HepG2 (cell line): ENCODE data around the gene TEAD3. TPM values are rescaled to one million over a fixed set of nuclear protein-coding genes. Genes with fewer than 3 reads are reported as not detected.

Source experiments
- ARNT2 ChIP-seq: sonication (generic); formaldehyde crosslinking; IDR thresholded peaks from 2 replicates; pipeline ENCODE4 v1.8.0; 2022; ENCODE audit warnings: mild to moderate bottlenecking, low read depth, missing genetic modification reagents, moderate library complexity
- CENPT ChIP-seq: sonication (generic); formaldehyde crosslinking; IDR thresholded peaks from 2 replicates; pipeline ENCODE4 v1.8.0; 2022; ENCODE audit warnings: low read depth, mild to moderate bottlenecking, moderate library complexity, missing genetic modification reagents
- ELF3 ChIP-seq: IDR thresholded peaks from 2 replicates; pipeline ENCODE4 v1.6.1; 2016; ENCODE audit warnings: missing genetic modification reagents, missing compliant biosample characterization
- GPN1 ChIP-seq: sonication (generic); formaldehyde crosslinking; IDR thresholded peaks from 2 replicates; pipeline ENCODE4 v1.5.1; 2020; ENCODE audit warnings: missing genetic modification reagents, borderline replicate concordance
- KDM2A ChIP-seq: sonication (generic); formaldehyde crosslinking; IDR thresholded peaks from 2 replicates; pipeline ENCODE4 v1.4.0; 2020; ENCODE audit warnings: low read depth, missing genetic modification reagents, borderline replicate concordance
- KLF11 ChIP-seq: IDR thresholded peaks from 2 replicates; pipeline ENCODE4 v1.6.1; 2016; ENCODE audit warnings: missing compliant biosample characterization
- RCOR2 ChIP-seq: IDR thresholded peaks from 2 replicates; pipeline ENCODE4 v1.6.1; 2016; ENCODE audit warnings: missing biosample characterization, missing genetic modification reagents
- SMAD9 ChIP-seq: sonication (generic); formaldehyde crosslinking; IDR thresholded peaks from 2 replicates; pipeline ENCODE4 v1.5.1; 2020; ENCODE audit warnings: mild to moderate bottlenecking, missing genetic modification reagents
- ZNF136 ChIP-seq: sonication (generic); formaldehyde crosslinking; IDR thresholded peaks from 2 replicates; pipeline ENCODE4 v1.8.1; 2022; ENCODE audit warnings: low read depth, mild to moderate bottlenecking, moderate library complexity, missing genetic modification reagents
- ZNF317 ChIP-seq: sonication (generic); formaldehyde crosslinking; IDR thresholded peaks from 2 replicates; pipeline ENCODE4 v1.5.0; 2020; ENCODE audit warnings: mild to moderate bottlenecking, missing genetic modification reagents
- ZNF878 ChIP-seq: sonication (generic); formaldehyde crosslinking; IDR thresholded peaks from 2 replicates; pipeline ENCODE4 v1.8.1; 2023; ENCODE audit warnings: mild to moderate bottlenecking, missing genetic modification reagents, moderate library complexity
- polyA plus RNA-seq, 8 experiments: library from polyadenylated mRNA; depleted of rRNA in 3 of 8; stranded (reverse) in 7 of 8; unstranded in 1 of 8; fragments of >200 nt; fragmentation: Illumina TruSeq in 4 of 8; extraction: Trizol in 4 of 8; gene quantifications; 2 replicates each; pipeline versions ENCODE4 v1.2.1 to v1.2.3, GENCODE V29; 2011 to 2016; ENCODE audit warnings: low read depth in 4 of 8, missing spikeins in 1 of 8, mixed read lengths in 1 of 8; ENCODE audit not compliant: insufficient read depth in 1 of 8
- total RNA-seq, 5 experiments: library from RNA; depleted of rRNA; stranded (reverse); fragments of >200 nt; fragmentation: Illumina TruSeq; extraction: Trizol; gene quantifications; 2 replicates each; pipeline ENCODE4 v1.2.3, GENCODE V29; 2016; ENCODE audit warnings: low read depth in 1 of 5
- TF ChIP-seq, protein P1 (sequence below): sonication (generic); formaldehyde crosslinking; IDR thresholded peaks from 2 replicates; pipeline ENCODE4 v1.4.0; 2020; ENCODE audit warnings: mild to moderate bottlenecking, missing genetic modification reagents, borderline replicate concordance
- TF ChIP-seq, protein P2 (sequence below), 2 experiments: sonication (generic) in 1 of 2; formaldehyde crosslinking in 1 of 2; IDR thresholded peaks; 2 replicates each; pipeline versions ENCODE4 v1.6.1 to v1.9.0; 2014 to 2022; ENCODE audit warnings: antibody characterized with exemption in 1 of 2, borderline replicate concordance in 1 of 2, inconsistent platforms in 1 of 2, low read depth in 1 of 2, missing genetic modification reagents in 1 of 2
- TF ChIP-seq, protein P3 (sequence below): sonication (generic); formaldehyde crosslinking; IDR thresholded peaks from 2 replicates; pipeline ENCODE4 v1.8.1; 2023; ENCODE audit warnings: mild to moderate bottlenecking, moderate library complexity, missing genetic modification reagents
- TF ChIP-seq, protein P4 (sequence below): sonication (generic); formaldehyde crosslinking; IDR thresholded peaks from 2 replicates; pipeline ENCODE4 v1.5.1; 2020; ENCODE audit warnings: missing genetic modification reagents, mild to moderate bottlenecking, borderline replicate concordance
- TF ChIP-seq, protein P5 (sequence below): sonication (generic); formaldehyde crosslinking; IDR thresholded peaks from 2 replicates; pipeline ENCODE4 v1.5.0; 2020; ENCODE audit warnings: missing genetic modification reagents, mild to moderate bottlenecking, borderline replicate concordance

TEAD3 gene
- total and polyA plus RNA-seq, 2 of the 13 experiments (the other 11 are each of a cell fraction or from before 2014, with no cell fraction given): 15.1 to 16.5 TPM

DNA sequence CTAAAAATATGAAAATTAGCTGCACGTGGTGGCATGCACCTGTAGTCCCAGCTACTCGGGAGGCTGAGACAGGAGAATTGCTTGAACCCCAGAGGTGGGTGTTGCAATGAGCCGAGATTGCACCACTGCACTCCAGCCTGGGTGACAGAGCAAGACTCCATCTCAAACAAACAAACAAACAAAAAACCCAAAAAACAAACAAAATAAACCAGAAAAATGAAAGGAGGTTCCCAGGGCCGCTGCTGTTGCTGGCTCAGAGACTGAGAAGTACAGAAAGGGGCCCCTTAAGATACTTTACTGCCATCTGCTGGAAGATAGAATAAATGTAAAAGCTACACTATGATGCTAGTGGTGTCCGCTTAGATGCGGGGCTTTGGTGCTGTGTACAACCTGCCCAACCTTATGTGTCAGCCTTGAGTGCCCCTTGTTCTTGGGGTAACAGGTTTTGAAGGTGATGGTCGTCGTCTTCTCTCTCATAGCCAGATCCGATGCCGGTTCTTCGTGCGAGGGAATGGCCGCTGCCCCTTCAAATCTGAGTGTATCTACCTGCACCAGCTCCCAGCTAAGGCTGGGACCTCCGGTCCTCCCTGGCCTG lies 47.5 kb downstream of the TEAD3 start (continued):
- TF ChIP-seq KDM2A (CRISPR knock-in tag): peak; percentile 36; the same call in 1 of the 2 replicates
- TF ChIP-seq ZNF317 (CRISPR knock-in tag): peak; percentile 46; the same call in 1 of the 2 replicates
- TF ChIP-seq, protein P1, sequence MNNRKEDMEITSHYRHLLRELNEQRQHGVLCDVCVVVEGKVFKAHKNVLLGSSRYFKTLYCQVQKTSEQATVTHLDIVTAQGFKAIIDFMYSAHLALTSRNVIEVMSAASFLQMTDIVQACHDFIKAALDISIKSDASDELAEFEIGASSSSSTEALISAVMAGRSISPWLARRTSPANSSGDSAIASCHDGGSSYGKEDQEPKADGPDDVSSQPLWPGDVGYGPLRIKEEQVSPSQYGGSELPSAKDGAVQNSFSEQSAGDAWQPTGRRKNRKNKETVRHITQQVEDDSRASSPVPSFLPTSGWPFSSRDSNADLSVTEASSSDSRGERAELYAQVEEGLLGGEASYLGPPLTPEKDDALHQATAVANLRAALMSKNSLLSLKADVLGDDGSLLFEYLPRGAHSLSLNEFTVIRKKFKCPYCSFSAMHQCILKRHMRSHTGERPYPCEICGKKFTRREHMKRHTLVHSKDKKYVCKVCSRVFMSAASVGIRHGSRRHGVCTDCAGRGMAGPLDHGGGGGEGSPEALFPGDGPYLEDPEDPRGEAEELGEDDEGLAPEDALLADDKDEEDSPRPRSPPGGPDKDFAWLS (CRISPR knock-in tag): no peak
- TF ChIP-seq ELF3 (CRISPR knock-in tag): peak; percentile 46; the same call in 1 of the 2 replicates
- no peak for TF ChIP-seq RCOR2 (CRISPR knock-in tag)
- TF ChIP-seq, protein P2, sequence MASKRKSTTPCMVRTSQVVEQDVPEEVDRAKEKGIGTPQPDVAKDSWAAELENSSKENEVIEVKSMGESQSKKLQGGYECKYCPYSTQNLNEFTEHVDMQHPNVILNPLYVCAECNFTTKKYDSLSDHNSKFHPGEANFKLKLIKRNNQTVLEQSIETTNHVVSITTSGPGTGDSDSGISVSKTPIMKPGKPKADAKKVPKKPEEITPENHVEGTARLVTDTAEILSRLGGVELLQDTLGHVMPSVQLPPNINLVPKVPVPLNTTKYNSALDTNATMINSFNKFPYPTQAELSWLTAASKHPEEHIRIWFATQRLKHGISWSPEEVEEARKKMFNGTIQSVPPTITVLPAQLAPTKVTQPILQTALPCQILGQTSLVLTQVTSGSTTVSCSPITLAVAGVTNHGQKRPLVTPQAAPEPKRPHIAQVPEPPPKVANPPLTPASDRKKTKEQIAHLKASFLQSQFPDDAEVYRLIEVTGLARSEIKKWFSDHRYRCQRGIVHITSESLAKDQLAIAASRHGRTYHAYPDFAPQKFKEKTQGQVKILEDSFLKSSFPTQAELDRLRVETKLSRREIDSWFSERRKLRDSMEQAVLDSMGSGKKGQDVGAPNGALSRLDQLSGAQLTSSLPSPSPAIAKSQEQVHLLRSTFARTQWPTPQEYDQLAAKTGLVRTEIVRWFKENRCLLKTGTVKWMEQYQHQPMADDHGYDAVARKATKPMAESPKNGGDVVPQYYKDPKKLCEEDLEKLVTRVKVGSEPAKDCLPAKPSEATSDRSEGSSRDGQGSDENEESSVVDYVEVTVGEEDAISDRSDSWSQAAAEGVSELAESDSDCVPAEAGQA (IDR thresholded peaks at IDR 0.05; ENCODE audit: low read depth): no peak
- TF ChIP-seq, protein P2 (CRISPR knock-in tag; IDR thresholded peaks at IDR 0.05; ENCODE audit: borderline replicate concordance): no peak
- no peak for TF ChIP-seq SMAD9 (CRISPR knock-in tag)
- 0 out of 2 replicates have a peak, but pooled peaks have one; percentile 27 for TF ChIP-seq KLF11 (CRISPR knock-in tag)
- TF ChIP-seq ZNF136: 0 out of 2 replicates have a peak, but pooled peaks have one; percentile 12
- TF ChIP-seq, protein P3, sequence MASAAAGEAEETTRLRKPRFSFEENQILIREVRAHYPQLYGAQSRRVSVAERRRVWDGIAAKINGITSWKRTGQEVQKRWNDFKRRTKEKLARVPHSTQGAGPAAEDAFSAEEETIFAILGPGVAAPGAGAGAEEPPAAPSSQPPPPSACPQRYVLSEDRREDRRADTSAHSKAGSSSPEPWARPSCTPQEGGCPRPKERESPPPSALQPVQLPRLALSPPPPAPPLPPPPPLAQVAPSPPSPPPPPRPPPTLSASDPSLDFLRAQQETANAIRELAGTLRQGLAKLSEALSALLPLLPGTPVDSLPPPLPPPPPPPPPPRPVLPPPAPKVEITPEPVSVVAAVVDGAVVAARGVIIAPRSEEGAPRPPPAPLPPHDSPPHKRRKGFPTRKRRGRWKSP (CRISPR knock-in tag): 0 out of 2 replicates have a peak, but pooled peaks have one; percentile 35
- TF ChIP-seq CENPT (CRISPR knock-in tag): no peak
- TF ChIP-seq, protein P4, sequence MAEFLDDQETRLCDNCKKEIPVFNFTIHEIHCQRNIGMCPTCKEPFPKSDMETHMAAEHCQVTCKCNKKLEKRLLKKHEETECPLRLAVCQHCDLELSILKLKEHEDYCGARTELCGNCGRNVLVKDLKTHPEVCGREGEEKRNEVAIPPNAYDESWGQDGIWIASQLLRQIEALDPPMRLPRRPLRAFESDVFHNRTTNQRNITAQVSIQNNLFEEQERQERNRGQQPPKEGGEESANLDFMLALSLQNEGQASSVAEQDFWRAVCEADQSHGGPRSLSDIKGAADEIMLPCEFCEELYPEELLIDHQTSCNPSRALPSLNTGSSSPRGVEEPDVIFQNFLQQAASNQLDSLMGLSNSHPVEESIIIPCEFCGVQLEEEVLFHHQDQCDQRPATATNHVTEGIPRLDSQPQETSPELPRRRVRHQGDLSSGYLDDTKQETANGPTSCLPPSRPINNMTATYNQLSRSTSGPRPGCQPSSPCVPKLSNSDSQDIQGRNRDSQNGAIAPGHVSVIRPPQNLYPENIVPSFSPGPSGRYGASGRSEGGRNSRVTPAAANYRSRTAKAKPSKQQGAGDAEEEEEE: no peak
- TF ChIP-seq ZNF878 (CRISPR knock-in tag): 0 out of 2 replicates have a peak, but pooled peaks have one; percentile 42
- TF ChIP-seq, protein P5, sequence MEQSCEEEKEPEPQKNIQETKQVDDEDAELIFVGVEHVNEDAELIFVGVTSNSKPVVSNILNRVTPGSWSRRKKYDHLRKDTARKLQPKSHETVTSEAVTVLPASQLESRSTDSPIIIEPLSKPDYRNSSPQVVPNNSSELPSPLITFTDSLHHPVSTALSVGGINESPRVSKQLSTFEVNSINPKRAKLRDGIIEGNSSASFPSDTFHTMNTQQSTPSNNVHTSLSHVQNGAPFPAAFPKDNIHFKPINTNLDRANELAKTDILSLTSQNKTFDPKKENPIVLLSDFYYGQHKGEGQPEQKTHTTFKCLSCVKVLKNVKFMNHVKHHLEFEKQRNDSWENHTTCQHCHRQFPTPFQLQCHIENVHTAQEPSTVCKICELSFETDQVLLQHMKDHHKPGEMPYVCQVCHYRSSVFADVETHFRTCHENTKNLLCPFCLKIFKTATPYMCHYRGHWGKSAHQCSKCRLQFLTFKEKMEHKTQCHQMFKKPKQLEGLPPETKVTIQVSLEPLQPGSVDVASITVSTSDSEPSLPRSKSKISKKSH (CRISPR knock-in tag): no peak
- TF ChIP-seq ARNT2 (CRISPR knock-in tag): peak; percentile 52; the same call in 1 of the 2 replicates
- no peak for TF ChIP-seq GPN1 (CRISPR knock-in tag)
